ENCODE results near the gene CDK14.
"Not testable (repeated sequence)": the region's sequence is repeated elsewhere in the genome, so short reads cannot be mapped to it uniquely, and the experiment has no call there.

Gene CDK14

DNA sequence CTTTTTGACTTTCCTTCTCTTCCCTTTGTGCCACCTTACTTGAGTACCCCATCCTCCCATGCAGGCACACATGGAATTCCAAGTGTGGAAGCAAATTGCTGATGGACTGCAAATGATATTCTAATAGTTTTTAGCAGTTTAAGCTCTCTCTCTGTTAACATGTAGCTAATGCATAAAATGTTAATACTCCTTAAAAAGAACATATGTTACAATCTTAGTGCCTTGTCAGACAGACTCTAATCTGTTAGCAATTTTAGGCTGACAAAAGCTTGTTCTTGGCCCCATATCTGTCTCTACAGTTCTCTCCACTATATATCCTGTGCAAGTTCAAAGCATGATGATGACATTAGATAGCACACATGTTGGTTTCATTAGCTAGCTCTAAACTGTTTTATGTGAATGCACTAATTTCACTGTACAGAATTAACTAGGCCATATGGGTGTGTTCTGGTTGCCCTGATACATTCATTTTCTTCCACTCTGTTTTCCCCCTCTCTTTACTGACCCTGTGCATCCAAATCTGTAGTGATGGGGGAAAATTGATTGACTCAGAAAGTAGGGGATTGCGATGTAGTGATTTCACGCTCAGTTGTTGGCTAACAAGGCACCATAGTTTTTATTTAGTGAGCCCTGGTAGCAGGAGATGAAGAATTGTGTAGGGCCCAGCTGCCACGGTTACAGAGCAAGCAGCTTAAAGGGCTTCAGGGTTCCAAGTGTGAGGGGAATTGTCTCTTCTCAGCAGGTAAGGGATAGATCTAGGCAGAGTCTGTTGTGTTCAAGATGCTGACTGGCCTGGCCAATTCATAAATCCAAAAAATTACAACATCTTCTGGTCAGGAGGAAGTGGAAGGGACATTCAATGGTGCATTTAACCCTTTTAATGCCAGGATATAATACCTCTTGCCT, 553.5 kb downstream of the CDK14 start:
- no peak for FAIRE-seq
- TF ChIP-seq POLR2AphosphoS5 (IDR thresholded peaks at IDR 0.05; ENCODE audit: low read depth, low read length) (no peak), TAF1 (IDR thresholded peaks at IDR 0.05; ENCODE audit: borderline replicate concordance, low read depth, low read length) (no peak), POLR2A (IDR thresholded peaks at IDR 0.05; ENCODE audit: low read depth, low read length) (no peak)
- no peak for DNase-seq (ENCODE audit: insufficient read length)

DNA sequence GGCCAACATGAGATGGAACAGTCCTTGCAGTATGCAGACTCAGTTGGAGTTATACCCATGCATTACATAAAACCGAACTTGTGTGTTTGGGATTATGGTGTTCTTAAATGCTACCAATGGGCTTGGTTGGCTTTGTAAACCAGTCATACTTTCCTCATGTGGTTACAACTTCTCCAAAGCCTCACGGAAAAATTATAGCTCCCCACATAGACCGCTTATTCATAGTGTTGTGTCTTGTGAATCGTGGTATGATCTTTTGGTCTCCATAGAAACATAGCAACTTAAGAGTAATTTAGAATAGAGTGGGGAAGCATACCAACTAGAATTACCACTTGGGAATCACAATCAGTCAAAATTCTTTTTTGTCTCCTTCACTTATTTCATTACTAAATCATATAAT, 555.8 kb downstream of the CDK14 start:
- TF ChIP-seq TAF1 (IDR thresholded peaks at IDR 0.05; ENCODE audit: borderline replicate concordance, low read depth, low read length) (no peak), POLR2A (IDR thresholded peaks at IDR 0.05; ENCODE audit: low read depth, low read length) (no peak), POLR2AphosphoS5 (IDR thresholded peaks at IDR 0.05; ENCODE audit: low read depth, low read length) (no peak)
- no peak for DNase-seq (ENCODE audit: insufficient read length)
- no peak for FAIRE-seq

DNA sequence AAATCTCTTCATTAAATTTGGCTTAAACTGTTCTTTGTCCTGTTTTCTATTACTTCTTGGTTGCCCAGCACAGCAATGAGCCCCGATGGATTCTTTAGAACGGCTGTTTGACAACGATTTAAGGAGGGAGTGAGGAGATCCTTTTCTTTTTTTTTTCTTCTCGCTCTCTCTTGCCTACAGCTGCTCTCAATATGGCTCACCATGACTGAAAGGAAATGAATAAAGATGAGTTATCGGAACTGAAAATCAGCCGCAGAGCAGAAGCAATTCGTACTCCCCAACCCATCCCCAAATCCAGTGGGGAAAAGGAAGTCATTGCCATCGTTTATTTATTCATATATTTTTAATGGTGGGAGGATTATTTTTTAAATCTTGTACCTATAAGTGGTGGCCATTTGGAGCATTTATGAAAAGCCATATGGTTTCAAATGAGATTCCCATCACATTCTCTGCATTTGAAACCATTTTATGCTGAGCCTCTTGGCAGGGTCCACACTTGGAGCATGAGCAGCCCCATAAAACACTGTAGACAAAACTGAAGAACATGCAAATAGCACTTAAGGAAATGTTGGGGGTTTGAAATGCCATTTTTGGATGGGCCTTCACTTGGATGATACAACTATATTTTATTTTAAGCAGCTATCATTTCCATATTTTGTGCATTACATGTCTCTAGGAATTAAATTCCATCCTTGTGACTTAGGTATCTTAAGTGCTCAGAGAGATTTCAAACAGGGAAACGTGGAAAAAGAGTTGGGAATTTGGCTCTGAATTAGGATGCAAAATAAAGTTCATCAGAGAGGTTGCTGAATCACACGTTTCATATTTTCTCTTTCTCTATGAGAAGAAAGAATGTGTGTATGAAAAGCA, 560.4 kb downstream of the CDK14 start:
- DNase-seq (ENCODE audit: insufficient read length) (no peak), FAIRE-seq (no peak)
- TF ChIP-seq TAF1 (IDR thresholded peaks at IDR 0.05; ENCODE audit: borderline replicate concordance, low read depth, low read length), result no peak
- TF ChIP-seq POLR2A (IDR thresholded peaks at IDR 0.05; ENCODE audit: low read depth, low read length), result no peak
- no peak for TF ChIP-seq POLR2AphosphoS5 (IDR thresholded peaks at IDR 0.05; ENCODE audit: low read depth, low read length)

DNA sequence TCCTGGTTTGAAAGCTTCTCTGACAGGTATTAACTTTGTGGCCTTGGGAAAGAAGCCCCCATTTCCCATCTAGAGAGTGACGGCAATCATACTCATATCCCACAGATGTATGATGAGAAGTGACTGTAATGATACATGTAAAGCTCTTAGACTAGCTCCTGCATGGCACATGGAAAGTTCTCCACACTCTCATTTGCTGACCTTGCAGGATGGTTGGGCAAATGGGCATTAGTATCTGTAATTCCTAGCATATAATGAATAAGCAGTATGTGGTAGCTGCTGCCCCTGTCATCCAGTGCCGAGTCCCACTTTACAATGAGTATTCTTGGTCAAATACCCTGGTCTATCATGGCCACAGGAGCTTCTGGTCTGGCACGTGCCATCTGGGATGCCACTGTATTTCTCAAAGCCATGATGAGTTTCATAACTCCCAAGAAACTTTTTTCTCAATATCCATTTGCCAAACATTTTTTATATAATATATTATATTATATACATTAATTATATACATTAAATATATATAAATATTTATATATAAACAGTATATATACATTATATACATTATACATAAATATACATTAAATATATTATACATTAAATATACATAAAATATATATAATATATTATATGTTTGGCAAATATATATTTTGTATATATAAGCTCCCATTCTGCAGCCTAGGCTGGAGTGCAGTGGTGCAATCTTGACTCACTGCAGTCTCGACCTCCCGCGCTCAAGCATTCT, 561.6 kb downstream of the CDK14 start:
- TF ChIP-seq POLR2A (IDR thresholded peaks at IDR 0.05; ENCODE audit: low read depth, low read length), result no peak
- TF ChIP-seq POLR2AphosphoS5 (IDR thresholded peaks at IDR 0.05; ENCODE audit: low read depth, low read length), result no peak
- no peak for TF ChIP-seq TAF1 (IDR thresholded peaks at IDR 0.05; ENCODE audit: borderline replicate concordance, low read depth, low read length)
- no peak for FAIRE-seq
- DNase-seq (ENCODE audit: insufficient read length), result no peak

DNA sequence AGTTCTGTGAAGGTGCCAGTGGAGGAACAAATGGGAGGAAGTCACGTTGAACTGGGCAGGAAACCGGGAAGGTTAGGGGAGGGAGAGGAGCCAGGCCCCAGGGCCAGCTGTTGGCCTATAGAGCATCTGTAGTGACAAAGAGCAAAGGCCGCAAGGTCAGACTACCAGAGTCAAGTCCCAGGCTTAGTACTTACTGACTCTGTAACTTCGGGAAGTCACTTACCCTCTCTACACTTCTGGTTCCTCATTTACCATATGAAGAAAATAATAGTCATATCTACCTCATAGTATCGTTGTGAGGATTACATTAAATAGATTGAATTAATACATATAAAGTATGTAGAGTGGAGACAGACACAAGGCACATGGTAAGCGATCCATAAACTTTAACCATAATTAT, 566.3 kb downstream of the CDK14 start:
- FAIRE-seq (no peak), DNase-seq (ENCODE audit: insufficient read length) (no peak)
- TF ChIP-seq POLR2AphosphoS5 (IDR thresholded peaks at IDR 0.05; ENCODE audit: low read depth, low read length) (no peak), TAF1 (IDR thresholded peaks at IDR 0.05; ENCODE audit: borderline replicate concordance, low read depth, low read length) (no peak), POLR2A (IDR thresholded peaks at IDR 0.05; ENCODE audit: low read depth, low read length) (no peak)

DNA sequence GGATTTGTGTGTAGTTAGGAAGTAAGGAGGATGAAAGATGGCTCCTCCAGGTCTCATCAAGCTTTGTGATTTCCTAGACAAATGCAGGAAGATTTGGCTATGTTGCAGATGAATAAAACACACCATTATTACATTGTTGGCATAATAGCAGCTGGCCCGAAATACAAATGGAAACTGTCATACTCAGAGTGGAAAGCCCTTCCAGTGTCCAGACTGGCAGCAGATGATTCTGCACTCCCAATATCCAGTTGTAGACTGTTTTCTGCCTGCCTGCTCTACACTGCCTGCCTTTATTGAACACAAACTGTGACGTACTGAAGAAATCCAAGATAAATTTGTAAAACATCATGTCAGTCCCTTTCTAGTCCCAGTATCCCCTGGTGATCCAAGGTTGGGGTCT, 568.4 kb downstream of the CDK14 start:
- DNase-seq (ENCODE audit: insufficient read length), result no peak
- TF ChIP-seq TAF1 (IDR thresholded peaks at IDR 0.05; ENCODE audit: borderline replicate concordance, low read depth, low read length), result no peak
- no peak for TF ChIP-seq POLR2A (IDR thresholded peaks at IDR 0.05; ENCODE audit: low read depth, low read length)
- no peak for TF ChIP-seq POLR2AphosphoS5 (IDR thresholded peaks at IDR 0.05; ENCODE audit: low read depth, low read length)
- FAIRE-seq, result no peak

DNA sequence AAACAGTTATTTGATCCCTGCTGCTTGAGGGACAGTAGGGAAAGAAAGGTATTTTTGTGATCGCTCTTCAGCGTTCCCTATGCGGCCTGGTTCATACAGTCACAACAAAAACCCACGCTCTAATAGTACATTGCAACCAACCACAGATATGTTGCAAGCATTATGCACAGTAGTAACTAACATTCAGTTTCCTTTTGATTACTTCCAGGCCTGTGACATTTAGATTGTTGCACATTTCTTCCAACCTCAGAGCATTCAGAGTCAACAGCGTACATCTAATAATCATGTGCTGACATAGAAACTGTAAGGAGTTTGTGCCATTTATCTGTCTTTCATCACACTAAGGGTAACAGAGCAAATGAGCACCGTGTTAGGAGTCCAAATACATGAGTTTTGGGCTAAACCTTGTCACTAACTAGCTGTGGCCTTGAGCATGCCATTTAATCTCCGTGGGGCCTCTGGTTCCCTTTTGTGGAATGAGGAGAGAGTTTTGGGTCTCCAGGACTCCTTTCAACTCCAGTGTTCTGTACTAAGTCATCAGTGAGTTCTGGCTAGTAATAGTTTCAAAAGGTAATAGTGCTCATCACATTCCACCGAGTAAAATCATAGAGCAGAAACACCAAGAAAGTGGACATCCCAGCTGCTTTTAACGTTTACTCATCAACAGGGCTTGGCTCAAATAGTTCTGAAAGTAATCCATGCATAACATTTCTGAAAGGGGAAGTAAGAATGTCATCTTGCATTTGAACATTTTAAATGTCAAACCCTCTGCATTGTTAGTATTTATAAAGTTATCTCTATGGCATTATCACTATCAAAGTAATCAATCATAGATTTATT, 569.1 kb downstream of the CDK14 start:
- TF ChIP-seq POLR2A (IDR thresholded peaks at IDR 0.05; ENCODE audit: low read depth, low read length), result no peak
- TF ChIP-seq TAF1 (IDR thresholded peaks at IDR 0.05; ENCODE audit: borderline replicate concordance, low read depth, low read length), result no peak
- TF ChIP-seq POLR2AphosphoS5 (IDR thresholded peaks at IDR 0.05; ENCODE audit: low read depth, low read length), result no peak
- DNase-seq (ENCODE audit: insufficient read length) (no peak), FAIRE-seq (peak; percentile 78)

DNA sequence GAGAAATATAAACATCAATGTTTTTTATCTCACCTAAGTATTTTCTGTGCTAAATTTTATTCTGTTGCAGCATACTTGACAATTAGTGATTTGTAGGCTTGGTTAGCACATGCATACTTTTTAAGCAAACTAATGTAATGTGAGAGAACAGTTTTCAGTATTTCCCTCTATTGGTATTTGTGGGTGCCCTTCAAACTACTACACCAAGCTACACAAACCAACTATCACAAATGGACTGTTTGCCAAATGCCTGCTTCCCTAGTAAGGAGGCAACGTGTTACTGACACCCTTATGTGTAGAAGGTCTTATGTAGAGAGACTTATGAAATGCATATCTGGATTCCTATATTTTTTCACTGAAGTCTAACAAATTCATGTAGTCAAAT, 569.7 kb downstream of the CDK14 start:
- TF ChIP-seq TAF1 (IDR thresholded peaks at IDR 0.05; ENCODE audit: borderline replicate concordance, low read depth, low read length) (no peak), POLR2A (IDR thresholded peaks at IDR 0.05; ENCODE audit: low read depth, low read length) (no peak)
- FAIRE-seq (peak; percentile 14), DNase-seq (ENCODE audit: insufficient read length) (no peak)

DNA sequence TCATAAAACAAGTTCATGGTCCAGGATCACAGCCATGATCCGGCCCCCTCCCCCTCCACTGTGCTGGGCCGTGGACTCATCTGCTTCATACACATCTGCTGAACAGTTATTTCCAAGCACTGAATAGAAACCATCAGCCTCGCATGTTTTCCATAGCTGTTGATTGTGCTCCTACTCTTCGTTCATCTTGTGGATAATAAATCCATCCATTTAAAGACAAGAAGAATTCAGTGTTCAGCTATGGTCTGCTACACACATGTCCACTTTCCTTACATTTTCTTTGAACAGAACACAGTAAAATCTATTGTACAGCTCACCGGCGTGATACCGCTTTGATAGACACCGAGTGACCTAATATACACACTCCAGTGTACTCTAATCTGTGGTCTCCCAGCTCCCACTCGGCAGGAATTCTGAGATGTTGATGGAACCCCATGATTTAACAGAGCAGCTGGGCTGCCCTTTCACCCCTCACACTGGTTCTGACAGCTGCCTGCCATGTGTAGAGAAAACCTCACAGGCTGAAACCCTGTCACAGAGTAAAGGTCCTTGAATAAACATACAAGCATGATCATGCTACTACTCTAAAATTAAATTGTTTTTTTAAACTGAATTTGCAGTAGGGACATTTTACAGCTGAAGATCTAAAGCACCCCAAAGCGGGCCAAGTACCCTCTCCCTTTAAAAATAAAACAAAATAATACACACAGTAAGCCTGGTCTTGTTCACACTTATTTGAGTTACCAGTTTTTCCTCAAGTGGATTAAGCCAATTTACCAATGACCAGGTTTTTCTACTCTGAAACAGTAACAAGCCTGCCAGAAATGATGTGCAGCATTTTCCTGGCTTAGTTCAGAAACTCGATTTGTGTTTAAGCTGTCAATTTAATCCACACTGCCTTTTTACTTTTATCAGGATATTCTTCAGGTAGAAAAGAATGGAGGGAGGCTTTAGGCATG, 573.0 kb downstream of the CDK14 start:
- FAIRE-seq (no peak), DNase-seq (ENCODE audit: insufficient read length) (no peak)
- TF ChIP-seq POLR2A (IDR thresholded peaks at IDR 0.05; ENCODE audit: low read depth, low read length) (no peak), POLR2AphosphoS5 (IDR thresholded peaks at IDR 0.05; ENCODE audit: low read depth, low read length) (no peak)

DNA sequence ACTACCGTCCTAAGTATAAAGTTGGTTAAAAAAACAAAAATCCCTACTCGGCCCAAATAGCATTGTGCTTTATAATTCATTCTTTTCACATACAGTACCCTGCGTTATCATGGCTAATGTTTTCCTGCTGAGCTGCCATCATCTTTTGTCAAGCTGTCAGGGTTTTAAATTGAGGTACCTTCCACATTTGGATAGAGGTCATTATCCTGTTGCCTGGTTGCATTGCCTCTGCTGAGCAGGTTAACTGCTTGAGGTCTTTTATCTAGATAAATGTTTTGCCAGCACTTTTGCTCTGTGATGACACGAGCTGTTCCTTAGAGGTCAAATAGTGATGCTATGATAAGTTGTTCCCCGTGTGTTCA, 573.7 kb downstream of the CDK14 start:
- no peak for FAIRE-seq
- DNase-seq (ENCODE audit: insufficient read length), result no peak
- TF ChIP-seq TAF1 (IDR thresholded peaks at IDR 0.05; ENCODE audit: borderline replicate concordance, low read depth, low read length) (no peak), POLR2AphosphoS5 (IDR thresholded peaks at IDR 0.05; ENCODE audit: low read depth, low read length) (no peak), POLR2A (IDR thresholded peaks at IDR 0.05; ENCODE audit: low read depth, low read length) (no peak)

DNA sequence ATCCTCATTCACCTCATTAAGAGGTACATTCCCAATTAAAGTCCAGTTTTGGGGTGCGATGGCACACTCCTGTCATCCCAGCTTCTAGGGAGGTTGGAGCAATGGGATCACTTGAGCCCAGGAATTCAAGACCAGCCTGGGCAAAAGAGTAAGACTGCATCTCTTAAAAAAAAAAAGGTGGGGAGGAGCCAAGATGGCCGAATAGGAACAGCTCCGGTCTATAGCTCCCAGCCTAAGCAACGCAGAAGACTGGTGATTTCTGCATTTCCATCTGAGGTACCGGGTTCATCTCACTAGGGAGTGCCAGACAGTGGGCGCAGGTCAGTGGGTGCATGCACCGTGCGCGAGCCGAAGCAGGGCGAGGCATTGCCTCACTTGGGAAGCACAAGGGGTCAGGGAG, 577.1 kb downstream of the CDK14 start:
- not testable (repeated sequence) for DNase-seq (ENCODE audit: insufficient read length); FAIRE-seq
